Measurements from ENCODE around the gene RFX7.

Gene RFX7

GRCh38 chr15:56185980-56186379 is 57.7 kb downstream of the RFX7 start:
- no peak overlapping the region for H3K27ac ChIP-seq
- H3K4me3 ChIP-seq (ENCODE audit: low read depth, low read length), result no peak overlapping the region
- no peaks in the 10 kb centered on the region for H3K27me3 ChIP-seq (ENCODE audit: control insufficient read depth, insufficient read depth, low read length)
- H3K9me3 ChIP-seq (ENCODE audit: control insufficient read depth, low read length), result no peaks in the 10 kb centered on the region
- no peaks in the 10 kb centered on the region for H3K36me3 ChIP-seq (ENCODE audit: control insufficient read depth, insufficient read depth, low read length)
- no peaks in the 10 kb centered on the region for H3K79me2 ChIP-seq
- H3K4me1 ChIP-seq, result no peaks in the 10 kb centered on the region
- no peak overlapping the region for H2AFZ ChIP-seq
- H3K9ac ChIP-seq, result no peak overlapping the region
- no peak for TF ChIP-seq CTCF (IDR thresholded peaks at IDR 0.05)
- H3K4me2 ChIP-seq (ENCODE audit: low read length), result no peak overlapping the region

- Histone ChIP-seq H3K9ac (no peak overlapping the region), H2AFZ (no peak overlapping the region)
These were observed 59.2 kb downstream of the RFX7 start for GRCh38 chr15:56184516-56184915.

GRCh38 chr15:56180851-56181250 is 62.8 kb downstream of the RFX7 start:
- TF ChIP-seq CTCF (IDR thresholded peaks at IDR 0.05), result no peak

More at GRCh38 chr15:56184516-56184915, 59.2 kb downstream of the RFX7 start:
- Histone ChIP-seq H3K4me3 (ENCODE audit: low read depth, low read length) (no peak overlapping the region), H3K4me1 (no peaks in the 10 kb centered on the region), H3K4me2 (ENCODE audit: low read length) (no peak overlapping the region), H3K36me3 (ENCODE audit: control insufficient read depth, insufficient read depth, low read length) (no peaks in the 10 kb centered on the region), H3K9me3 (ENCODE audit: control insufficient read depth, low read length) (no peaks in the 10 kb centered on the region), H3K27ac (no peak overlapping the region), H3K79me2 (no peaks in the 10 kb centered on the region), H3K27me3 (ENCODE audit: control insufficient read depth, insufficient read depth, low read length) (no peaks in the 10 kb centered on the region)
- no peak for TF ChIP-seq CTCF (IDR thresholded peaks at IDR 0.05)

GRCh38 chr15:56176996-56177395 is 66.7 kb downstream of the RFX7 start:
- no peak overlapping the region for H3K4me3 ChIP-seq (ENCODE audit: low read depth, low read length)
- no peak for TF ChIP-seq CTCF (IDR thresholded peaks at IDR 0.05)
- H3K4me1 ChIP-seq, result no peaks in the 10 kb centered on the region
- H2AFZ ChIP-seq, result no peak overlapping the region
- H3K36me3 ChIP-seq (ENCODE audit: control insufficient read depth, insufficient read depth, low read length), result no peaks in the 10 kb centered on the region
- no peaks in the 10 kb centered on the region for H3K27me3 ChIP-seq (ENCODE audit: control insufficient read depth, insufficient read depth, low read length)
- no peak overlapping the region for H3K27ac ChIP-seq
- H3K4me2 ChIP-seq (ENCODE audit: low read length), result no peak overlapping the region
- H3K79me2 ChIP-seq, result no peaks in the 10 kb centered on the region
- no peaks in the 10 kb centered on the region for H3K9me3 ChIP-seq (ENCODE audit: control insufficient read depth, low read length)
- H3K9ac ChIP-seq, result no peak overlapping the region

More at GRCh38 chr15:56180851-56181250, 62.8 kb downstream of the RFX7 start:
- no peak overlapping the region for H3K27ac ChIP-seq
- no peak overlapping the region for H3K4me3 ChIP-seq (ENCODE audit: low read depth, low read length)
- H3K4me2 ChIP-seq (ENCODE audit: low read length), result no peak overlapping the region
- H3K79me2 ChIP-seq, result no peaks in the 10 kb centered on the region
- H3K36me3 ChIP-seq (ENCODE audit: control insufficient read depth, insufficient read depth, low read length), result no peaks in the 10 kb centered on the region
- no peaks in the 10 kb centered on the region for H3K27me3 ChIP-seq (ENCODE audit: control insufficient read depth, insufficient read depth, low read length)
- no peaks in the 10 kb centered on the region for H3K4me1 ChIP-seq
- no peak overlapping the region for H2AFZ ChIP-seq
- H3K9ac ChIP-seq, result no peak overlapping the region
- no peaks in the 10 kb centered on the region for H3K9me3 ChIP-seq (ENCODE audit: control insufficient read depth, low read length)

- Histone ChIP-seq H3K9ac (no peak overlapping the region), H3K4me3 (ENCODE audit: low read depth, low read length) (no peak overlapping the region), H3K79me2 (no peaks in the 10 kb centered on the region), H3K4me2 (ENCODE audit: low read length) (no peak overlapping the region), H3K36me3 (ENCODE audit: control insufficient read depth, insufficient read depth, low read length) (no peaks in the 10 kb centered on the region), H3K4me1 (no peaks in the 10 kb centered on the region), H3K27me3 (ENCODE audit: control insufficient read depth, insufficient read depth, low read length) (no peaks in the 10 kb centered on the region), H2AFZ (no peak overlapping the region), H3K27ac (no peak overlapping the region), H3K9me3 (ENCODE audit: control insufficient read depth, low read length) (no peaks in the 10 kb centered on the region)
- no peak for TF ChIP-seq CTCF (IDR thresholded peaks at IDR 0.05)
These were observed 67.9 kb downstream of the RFX7 start for GRCh38 chr15:56175788-56176187.

Measured in parathyroid adenoma (tissue), 2 donors.